ENCODE results near the gene WDR20. TPM values are rescaled to one million over a fixed set of nuclear protein-coding genes. Genes with fewer than 3 reads are reported as not detected.

Gene WDR20
- total RNA-seq, 4 donors from 2014 or later, result 27.3 to 39.4 (median 33.0) TPM

GRCh38 chr14:102230481-102231210 lies 90.9 kb downstream of the WDR20 start:
- Histone ChIP-seq H3K36me3 (peaks cover 29% of the 10 kb centered on the region), H3K27ac (no peak overlapping the region), H3K4me1 (no peaks in the 10 kb centered on the region), H3K27me3 (no peaks in the 10 kb centered on the region), H3K4me3 (no peak overlapping the region), H3K9me3 (no peaks in the 10 kb centered on the region)
- TF ChIP-seq CTCF (IDR thresholded peaks at IDR 0.05) (no peak), POLR2A (IDR thresholded peaks at IDR 0.05) (no peak), POLR2AphosphoS5 (IDR thresholded peaks at IDR 0.05) (no peak), EP300 (IDR thresholded peaks at IDR 0.05) (no peak)
- WGBS, result 89% methylated on average over 22 of the region's 22 CpGs
- no peak for DNase-seq (ENCODE audit: low spot score in 2 of 2)

- WGBS, result 90% methylated on average over 22 of the region's 22 CpGs
- no peaks in the 10 kb centered on the region for H3K27me3 ChIP-seq
- H3K9me3 ChIP-seq, result no peaks in the 10 kb centered on the region
- H3K4me1 ChIP-seq, result no peaks in the 10 kb centered on the region
- H3K4me3 ChIP-seq, result no peak overlapping the region
- H3K36me3 ChIP-seq, result peaks cover 29% of the 10 kb centered on the region
- TF ChIP-seq POLR2A (IDR thresholded peaks at IDR 0.05) (no peak), EP300 (IDR thresholded peaks at IDR 0.05) (no peak), POLR2AphosphoS5 (IDR thresholded peaks at IDR 0.05) (no peak), CTCF (IDR thresholded peaks at IDR 0.05) (no peak)
- no peak overlapping the region for H3K27ac ChIP-seq
- DNase-seq (ENCODE audit: low spot score in 2 of 2), result no peak
Measured at GRCh38 chr14:102231476-102232347, 92.0 kb downstream of the WDR20 start.

GRCh38 chr14:102232348-102232625 lies 92.6 kb downstream of the WDR20 start:
- WGBS, result 93% methylated on average over 9 of the region's 9 CpGs
- H3K9me3 ChIP-seq, result no peaks in the 10 kb centered on the region
- no peaks in the 10 kb centered on the region for H3K27me3 ChIP-seq
- H3K36me3 ChIP-seq, result peaks cover 29% of the 10 kb centered on the region
- H3K4me3 ChIP-seq, result no peak overlapping the region
- no peaks in the 10 kb centered on the region for H3K4me1 ChIP-seq
- DNase-seq (ENCODE audit: low spot score in 2 of 2), result no peak
- TF ChIP-seq CTCF (IDR thresholded peaks at IDR 0.05), result no peak
- TF ChIP-seq EP300 (IDR thresholded peaks at IDR 0.05), result no peak
- TF ChIP-seq POLR2A (IDR thresholded peaks at IDR 0.05), result no peak
- TF ChIP-seq POLR2AphosphoS5 (IDR thresholded peaks at IDR 0.05), result no peak
- H3K27ac ChIP-seq, result no peak overlapping the region

GRCh38 chr14:102233081-102233480 lies 93.4 kb downstream of the WDR20 start:
- TF ChIP-seq POLR2AphosphoS5 (IDR thresholded peaks at IDR 0.05), result no peak
- TF ChIP-seq POLR2A (IDR thresholded peaks at IDR 0.05), result no peak
- no peak for TF ChIP-seq EP300 (IDR thresholded peaks at IDR 0.05)
- TF ChIP-seq CTCF (IDR thresholded peaks at IDR 0.05), result no peak
- Histone ChIP-seq H3K4me3 (no peak overlapping the region), H3K36me3 (peaks cover 29% of the 10 kb centered on the region), H3K4me1 (no peaks in the 10 kb centered on the region), H3K27ac (no peak overlapping the region), H3K27me3 (no peaks in the 10 kb centered on the region), H3K9me3 (no peaks in the 10 kb centered on the region)
- WGBS, result 89% methylated on average over 6 of the region's 6 CpGs
- no peak for DNase-seq (ENCODE audit: low spot score in 2 of 2)

All from suprapubic skin (tissue), 4 donors.